ENCODE results near the gene CORO7.

Gene CORO7

DNA sequence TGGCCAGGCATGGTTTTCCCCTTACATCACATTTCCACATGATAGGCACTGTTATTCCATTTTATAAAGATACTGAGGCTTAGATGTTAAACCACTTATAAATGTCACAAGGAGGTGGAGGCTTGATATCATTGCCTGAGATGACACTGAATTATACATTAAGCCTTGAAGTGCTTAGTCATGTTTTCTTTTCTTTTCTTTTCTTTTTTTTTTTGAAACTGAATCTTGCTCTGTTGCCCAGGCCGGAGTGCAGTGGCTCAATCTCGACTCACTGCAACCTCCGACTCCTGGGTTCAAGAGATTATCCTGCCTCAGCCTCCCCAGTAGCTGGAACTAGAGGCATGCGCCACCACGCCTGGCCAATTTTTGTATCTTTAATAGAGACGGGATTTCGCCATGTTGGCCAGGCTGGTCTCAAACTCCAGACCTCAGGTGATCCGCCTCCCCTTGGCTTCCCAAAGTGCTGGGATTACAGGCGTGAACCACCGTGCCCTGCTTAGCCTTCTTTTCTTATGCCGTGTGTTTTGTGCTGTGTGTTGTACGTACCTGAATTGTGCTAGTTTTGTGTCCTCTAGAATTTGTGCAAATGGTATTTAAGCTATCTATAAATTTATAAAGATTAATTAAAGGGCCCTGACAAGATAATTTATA is 10.5 kb upstream of the CORO7 start:
- DNase-seq (ENCODE audit: extremely low read depth, low read depth) = no peak

DNA sequence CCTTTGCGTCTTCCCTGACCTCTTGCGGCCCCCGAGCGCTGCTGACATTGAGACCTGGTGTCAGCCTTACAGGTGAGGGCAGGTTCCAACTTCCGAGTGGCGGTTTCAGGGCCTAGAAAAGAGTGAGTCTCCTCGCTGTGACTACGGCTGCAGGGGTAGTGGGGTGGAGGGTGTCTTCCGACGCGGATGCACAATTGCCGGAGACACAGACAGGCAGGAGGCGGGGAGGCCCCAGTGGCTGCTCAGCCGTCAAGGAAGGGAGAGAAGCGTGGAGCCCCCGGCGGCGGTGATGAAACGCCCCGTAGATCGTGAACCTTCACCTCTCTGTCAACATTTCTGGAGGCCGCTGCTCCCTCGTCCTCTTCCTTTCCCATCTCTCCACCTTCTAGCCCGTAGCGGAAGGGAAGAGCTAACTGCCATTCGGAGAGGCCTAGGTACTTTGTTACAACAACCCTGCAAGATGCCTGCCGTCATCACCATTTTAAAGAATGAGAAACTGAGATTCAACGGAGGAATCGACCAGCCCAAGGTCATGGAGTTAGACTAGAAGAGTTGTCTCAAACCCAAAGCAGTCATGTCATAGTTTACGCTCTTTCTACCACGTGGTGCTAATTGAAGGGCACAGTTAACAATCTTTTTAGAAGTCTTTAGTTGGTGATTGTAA is 9.8 kb upstream of the CORO7 start:
- no peak for DNase-seq (ENCODE audit: extremely low read depth, low read depth)
- TF ChIP-seq, protein P1, sequence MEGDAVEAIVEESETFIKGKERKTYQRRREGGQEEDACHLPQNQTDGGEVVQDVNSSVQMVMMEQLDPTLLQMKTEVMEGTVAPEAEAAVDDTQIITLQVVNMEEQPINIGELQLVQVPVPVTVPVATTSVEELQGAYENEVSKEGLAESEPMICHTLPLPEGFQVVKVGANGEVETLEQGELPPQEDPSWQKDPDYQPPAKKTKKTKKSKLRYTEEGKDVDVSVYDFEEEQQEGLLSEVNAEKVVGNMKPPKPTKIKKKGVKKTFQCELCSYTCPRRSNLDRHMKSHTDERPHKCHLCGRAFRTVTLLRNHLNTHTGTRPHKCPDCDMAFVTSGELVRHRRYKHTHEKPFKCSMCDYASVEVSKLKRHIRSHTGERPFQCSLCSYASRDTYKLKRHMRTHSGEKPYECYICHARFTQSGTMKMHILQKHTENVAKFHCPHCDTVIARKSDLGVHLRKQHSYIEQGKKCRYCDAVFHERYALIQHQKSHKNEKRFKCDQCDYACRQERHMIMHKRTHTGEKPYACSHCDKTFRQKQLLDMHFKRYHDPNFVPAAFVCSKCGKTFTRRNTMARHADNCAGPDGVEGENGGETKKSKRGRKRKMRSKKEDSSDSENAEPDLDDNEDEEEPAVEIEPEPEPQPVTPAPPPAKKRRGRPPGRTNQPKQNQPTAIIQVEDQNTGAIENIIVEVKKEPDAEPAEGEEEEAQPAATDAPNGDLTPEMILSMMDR (IDR thresholded peaks at IDR 0.05; ENCODE audit: low read depth, low read length) = no peak

More for the DNA sequence above, 10.5 kb upstream of the CORO7 start:
- TF ChIP-seq, protein P1 (IDR thresholded peaks at IDR 0.05; ENCODE audit: low read depth, low read length) = no peak

DNA sequence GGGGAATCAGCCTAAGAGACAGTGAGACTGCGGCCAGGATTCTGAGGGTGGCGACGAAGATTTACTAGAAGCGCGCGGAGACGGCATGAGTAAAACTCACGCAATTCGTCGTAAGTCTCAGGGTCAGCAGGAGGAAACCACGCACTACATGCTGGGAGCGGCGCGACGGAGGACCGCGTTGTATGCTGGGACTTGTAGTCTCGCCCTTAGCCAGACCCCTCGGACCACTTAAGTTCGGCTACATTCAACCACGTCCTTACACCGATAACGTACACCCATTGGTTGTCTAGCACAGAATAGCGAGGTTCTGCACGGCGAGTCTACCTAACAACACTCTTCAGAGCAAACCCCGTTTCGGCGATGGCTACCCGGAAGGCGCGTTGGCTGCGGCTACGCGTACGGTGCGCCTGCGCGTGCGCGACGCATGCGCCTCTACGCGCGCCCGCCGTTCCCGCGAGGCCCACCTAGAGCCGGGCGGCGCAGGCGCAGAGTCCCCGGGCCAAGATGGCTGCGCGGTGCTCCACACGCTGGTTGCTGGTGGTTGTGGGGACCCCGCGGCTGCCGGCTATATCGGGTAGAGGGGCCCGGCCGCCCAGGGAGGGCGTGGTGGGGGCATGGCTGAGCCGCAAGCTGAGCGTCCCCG is 9.1 kb upstream of the CORO7 start, which contains the start of gene DNAJA3:
TSS of gene DNAJA3 (plus strand) at position 491 of the 643 bp plus-strand sequence. CDS start at position 505, 14 bp downstream.
- TF ChIP-seq, protein P1 (IDR thresholded peaks at IDR 0.05; ENCODE audit: low read depth, low read length) = no peak
- DNase-seq (ENCODE audit: extremely low read depth, low read depth) = peak; percentile 93

DNA sequence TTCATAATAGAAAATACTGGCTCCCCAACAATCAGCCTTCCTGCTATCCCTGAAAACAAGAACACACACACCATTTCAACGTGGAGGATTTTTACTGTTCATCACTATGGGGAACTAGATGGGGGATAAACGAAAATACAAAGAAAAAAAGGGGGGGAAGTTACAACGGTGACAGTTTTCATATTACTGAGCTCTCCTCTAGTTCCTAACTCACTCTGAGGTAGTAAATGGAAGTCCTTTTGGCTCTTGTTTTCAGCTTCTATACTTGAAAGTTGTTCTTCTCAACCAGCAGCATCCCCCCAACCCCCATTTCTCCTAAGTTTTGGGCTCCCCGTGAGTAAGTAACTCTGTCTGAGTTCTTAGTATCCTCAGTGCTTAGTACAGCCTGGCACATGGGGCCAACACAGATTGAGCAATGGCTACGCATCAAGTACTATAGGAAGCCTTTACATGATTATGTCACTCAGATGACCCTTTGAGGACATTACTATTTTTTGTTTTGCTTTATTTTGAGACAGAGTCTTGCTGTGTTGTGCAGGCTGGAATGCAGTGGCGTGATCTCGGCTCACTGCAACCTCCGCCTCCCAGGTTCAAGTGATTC is 4.2 kb upstream of the CORO7 start:
- TF ChIP-seq, protein P1 (IDR thresholded peaks at IDR 0.05; ENCODE audit: low read depth, low read length) = no peak
- DNase-seq (ENCODE audit: extremely low read depth, low read depth) = no peak

DNA sequence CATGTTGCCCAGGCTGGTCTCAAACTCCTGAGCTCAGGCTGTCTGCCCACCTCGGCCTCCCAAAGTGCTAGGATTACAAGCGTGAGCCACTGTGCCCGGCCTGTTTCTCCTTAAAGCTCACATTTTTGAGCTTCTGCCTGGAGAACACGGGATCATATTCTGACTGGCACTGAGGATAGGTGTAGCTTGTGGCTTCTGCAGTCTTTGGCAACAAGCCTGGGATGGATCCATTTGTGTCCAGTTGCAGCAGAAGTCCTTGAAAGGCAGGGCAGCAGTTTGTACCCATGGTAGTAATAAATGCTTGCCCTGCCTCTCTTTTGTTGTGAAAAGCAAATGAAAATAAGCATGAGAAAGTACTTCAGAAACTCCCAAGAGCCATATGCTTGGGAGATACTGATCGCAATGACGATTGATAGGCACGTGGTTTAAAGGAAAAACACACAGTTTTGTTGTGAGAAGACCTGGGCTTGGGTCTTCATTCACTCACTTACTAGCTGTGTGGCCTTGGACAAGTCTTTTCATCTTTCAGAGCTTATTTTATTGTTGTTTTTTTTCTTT is 3.1 kb upstream of the CORO7 start:
- TF ChIP-seq, protein P1 (IDR thresholded peaks at IDR 0.05; ENCODE audit: low read depth, low read length) = no peak
- DNase-seq (ENCODE audit: extremely low read depth, low read depth) = no peak

DNA sequence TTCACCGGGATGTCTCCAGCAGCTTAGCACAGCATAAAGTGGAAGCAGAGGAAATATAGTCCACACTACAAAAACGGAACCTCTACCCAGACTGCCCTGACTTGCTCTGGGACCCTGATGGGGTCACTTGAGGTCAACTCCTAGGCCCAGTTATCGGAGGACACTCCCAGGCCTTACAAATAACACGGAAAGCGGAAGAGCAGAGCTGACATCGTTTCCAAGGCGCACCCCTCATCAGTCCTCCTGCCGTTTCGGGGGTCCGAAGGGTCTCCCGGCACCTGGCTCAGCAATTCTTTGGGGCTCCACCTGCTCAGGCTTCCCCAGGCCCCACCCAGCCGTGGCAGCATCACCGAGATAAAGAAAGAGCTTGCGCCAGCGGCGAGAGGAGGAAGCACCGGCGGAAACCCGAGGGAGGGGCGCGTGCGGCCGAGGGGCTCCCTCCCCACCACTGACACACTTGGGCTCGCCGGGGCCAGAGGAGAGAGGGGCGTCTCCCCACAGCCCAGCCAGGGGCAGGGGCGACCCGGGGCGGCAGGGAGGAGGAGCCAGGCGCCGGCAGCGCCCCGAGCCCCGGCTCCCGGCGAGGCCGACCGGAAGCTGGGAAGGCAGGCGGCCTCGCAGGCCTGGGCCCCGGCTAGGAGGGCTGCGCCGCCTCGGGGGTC is 727 bp downstream of the CORO7 start:
- TF ChIP-seq, protein P1 (IDR thresholded peaks at IDR 0.05; ENCODE audit: low read depth, low read length) = no peak
- DNase-seq (ENCODE audit: extremely low read depth, low read depth) = no peak
